Esophagus squamous epithelium (tissue), 4 donors: ENCODE data around the gene SRBD1.

Experiments used
- POLR2A ChIP-seq, 4 donors: fragments of 450-650 bp; IDR thresholded peaks; one replicate each; pipeline ENCODE4 v1.6.1; 2017; ENCODE audit warnings: antibody characterized with exemption in 4 of 4, mild to moderate bottlenecking in 4 of 4, moderate library complexity in 3 of 4
- TF ChIP-seq, protein P1 (sequence below), 6 experiments: fragments of 450-650 bp in 4 of 6; fragments of 200-600 bp in 2 of 6; sonication (generic) in 2 of 6; IDR thresholded peaks; one replicate each; pipeline ENCODE4 v1.5.1; 2016 to 2019; ENCODE audit warnings: antibody characterized with exemption in 6 of 6, mild to moderate bottlenecking in 4 of 6, moderate library complexity in 4 of 6

DNA sequence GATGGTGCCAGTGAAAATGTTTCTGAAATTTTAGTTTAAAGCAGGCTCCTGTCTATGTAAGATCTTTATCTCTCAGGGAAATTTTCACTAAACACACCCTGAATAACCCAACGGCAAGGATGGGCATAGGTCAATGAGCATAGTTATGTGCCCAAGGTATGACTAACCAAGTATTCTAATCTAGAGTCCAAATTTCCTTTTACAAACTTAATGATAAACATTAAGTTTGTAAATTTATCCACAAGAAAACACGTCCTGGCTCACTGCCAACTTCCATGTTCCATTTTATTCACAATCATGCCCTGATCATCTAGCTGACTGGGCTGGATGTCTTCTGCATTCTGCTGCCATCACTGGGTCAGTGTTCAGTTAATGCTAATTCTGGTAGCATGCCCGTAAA is 151.2 kb downstream of the SRBD1 start:
- TF ChIP-seq, protein P1, sequence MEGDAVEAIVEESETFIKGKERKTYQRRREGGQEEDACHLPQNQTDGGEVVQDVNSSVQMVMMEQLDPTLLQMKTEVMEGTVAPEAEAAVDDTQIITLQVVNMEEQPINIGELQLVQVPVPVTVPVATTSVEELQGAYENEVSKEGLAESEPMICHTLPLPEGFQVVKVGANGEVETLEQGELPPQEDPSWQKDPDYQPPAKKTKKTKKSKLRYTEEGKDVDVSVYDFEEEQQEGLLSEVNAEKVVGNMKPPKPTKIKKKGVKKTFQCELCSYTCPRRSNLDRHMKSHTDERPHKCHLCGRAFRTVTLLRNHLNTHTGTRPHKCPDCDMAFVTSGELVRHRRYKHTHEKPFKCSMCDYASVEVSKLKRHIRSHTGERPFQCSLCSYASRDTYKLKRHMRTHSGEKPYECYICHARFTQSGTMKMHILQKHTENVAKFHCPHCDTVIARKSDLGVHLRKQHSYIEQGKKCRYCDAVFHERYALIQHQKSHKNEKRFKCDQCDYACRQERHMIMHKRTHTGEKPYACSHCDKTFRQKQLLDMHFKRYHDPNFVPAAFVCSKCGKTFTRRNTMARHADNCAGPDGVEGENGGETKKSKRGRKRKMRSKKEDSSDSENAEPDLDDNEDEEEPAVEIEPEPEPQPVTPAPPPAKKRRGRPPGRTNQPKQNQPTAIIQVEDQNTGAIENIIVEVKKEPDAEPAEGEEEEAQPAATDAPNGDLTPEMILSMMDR (IDR thresholded peaks at IDR 0.05), result no peak
- no peak for TF ChIP-seq POLR2A (IDR thresholded peaks at IDR 0.05)
